GM12892 (cell line): ENCODE measurements around the gene JAK1.

Experiments used
- DNase-seq: peaks from one replicate; pipeline ENCODE4 v3.0.0; 2011; ENCODE audit not compliant: insufficient read length
- FAIRE-seq: peaks from 2 replicates; lab custom pipeline; 2011; peaks lifted over from hg19 to GRCh38; lab: Jason Lieb, UNC
- POLR2A ChIP-seq: IDR thresholded peaks from 2 replicates; pipeline ENCODE4 v1.6.1; 2011; ENCODE audit warnings: low read depth, low read length, control low read depth
- POLR2AphosphoS5 ChIP-seq: IDR thresholded peaks from 2 replicates; pipeline ENCODE4 v1.6.1; 2011; ENCODE audit warnings: low read depth, low read length, control low read depth
- TAF1 ChIP-seq: IDR thresholded peaks from 2 replicates; pipeline ENCODE4 v1.6.1; 2011; ENCODE audit warnings: low read depth, mild to moderate bottlenecking, control low read depth, low read length, borderline replicate concordance

JAK1 gene

GRCh38 chr1:64864018-64864940 lies 102.1 kb downstream of the JAK1 start:
- no peak for TF ChIP-seq POLR2A
- peak; percentile 40; the same call in 1 of the 2 replicates for TF ChIP-seq TAF1
- FAIRE-seq (peak; percentile 98), DNase-seq (peak; percentile 52)

DNA sequence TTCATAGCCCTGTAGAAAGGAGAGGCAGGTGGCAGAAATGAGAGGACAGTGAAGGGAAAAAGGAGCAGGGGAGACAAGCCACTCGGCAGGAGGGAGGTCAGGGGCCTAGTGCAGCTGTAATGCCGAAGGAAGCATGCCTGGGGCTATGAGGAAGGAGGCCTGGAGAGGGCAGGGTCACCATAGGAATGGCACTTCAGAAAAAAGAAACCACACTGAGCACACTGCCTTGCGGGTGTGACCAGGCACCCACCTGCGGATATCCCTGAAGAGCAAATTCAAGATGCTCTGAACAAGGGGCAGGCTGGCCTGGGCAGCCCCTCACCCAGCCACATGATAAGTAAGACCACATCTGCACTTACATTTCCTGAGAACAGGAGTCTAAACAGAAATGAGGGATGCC lies 104.7 kb downstream of the JAK1 start:
- FAIRE-seq, result no peak

GRCh38 chr1:64857347-64857746 lies 109.0 kb downstream of the JAK1 start:
- no peak for FAIRE-seq
- no peak for DNase-seq
- TF ChIP-seq POLR2A, result no peak
- no peak for TF ChIP-seq POLR2AphosphoS5
- no peak for TF ChIP-seq TAF1

More for the DNA sequence above, 104.7 kb downstream of the JAK1 start:
- no peak for DNase-seq
- TF ChIP-seq POLR2A, result no peak
- TF ChIP-seq TAF1, result no peak
- TF ChIP-seq POLR2AphosphoS5, result no peak

DNA sequence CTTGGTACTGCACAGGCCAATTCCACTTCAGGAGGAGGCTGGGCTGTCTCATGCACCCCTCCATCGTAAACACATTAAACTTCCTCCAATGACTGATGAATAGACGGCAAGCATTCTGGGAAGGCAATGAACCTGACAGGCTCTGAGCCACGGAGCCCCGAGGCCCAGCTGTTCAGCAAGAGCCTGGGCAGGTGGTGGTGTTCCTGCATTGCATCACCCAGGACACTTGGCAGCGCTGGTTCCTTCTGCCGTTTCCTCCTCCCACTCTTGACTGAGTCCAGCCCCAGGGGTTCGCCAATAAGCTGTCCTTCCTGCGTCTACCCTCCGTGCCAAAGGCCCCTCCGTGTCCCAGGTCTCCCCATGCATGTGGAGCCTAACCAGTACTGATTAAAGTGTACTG lies 109.8 kb downstream of the JAK1 start:
- TF ChIP-seq POLR2AphosphoS5 (no peak), TAF1 (no peak), POLR2A (no peak)
- DNase-seq (no peak), FAIRE-seq (no peak)

GRCh38 chr1:64855557-64855956 lies 110.8 kb downstream of the JAK1 start:
- TF ChIP-seq TAF1 (no peak), POLR2AphosphoS5 (no peak), POLR2A (no peak)
- FAIRE-seq, result no peak

GRCh38 chr1:64854674-64855073 lies 111.7 kb downstream of the JAK1 start:
- TF ChIP-seq TAF1, result no peak
- TF ChIP-seq POLR2A, result no peak
- no peak for TF ChIP-seq POLR2AphosphoS5
- no peak for FAIRE-seq
- DNase-seq, result no peak

More at GRCh38 chr1:64855557-64855956, 110.8 kb downstream of the JAK1 start:
- DNase-seq, result no peak

DNA sequence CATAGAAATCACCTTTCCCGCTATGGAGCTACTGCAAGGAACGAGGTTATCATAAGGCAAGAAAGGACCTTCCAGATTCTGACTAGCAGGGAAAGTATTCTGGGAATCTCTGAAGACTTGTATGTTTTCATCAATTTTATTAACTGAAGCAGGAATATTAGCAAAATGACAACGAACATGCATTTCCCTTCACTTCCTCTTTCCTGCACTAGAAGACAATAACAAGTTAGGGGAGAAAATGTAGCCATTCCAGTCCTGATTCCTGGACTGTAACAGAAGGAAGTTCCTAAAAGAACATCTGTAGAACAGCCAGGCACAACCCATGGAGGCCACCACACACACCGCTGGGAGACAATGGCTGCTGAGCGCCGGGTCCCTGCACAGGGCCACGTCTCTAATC lies 114.7 kb downstream of the JAK1 start:
- no peak for TF ChIP-seq TAF1
- TF ChIP-seq POLR2AphosphoS5, result no peak
- no peak for TF ChIP-seq POLR2A
- FAIRE-seq, result no peak

DNA sequence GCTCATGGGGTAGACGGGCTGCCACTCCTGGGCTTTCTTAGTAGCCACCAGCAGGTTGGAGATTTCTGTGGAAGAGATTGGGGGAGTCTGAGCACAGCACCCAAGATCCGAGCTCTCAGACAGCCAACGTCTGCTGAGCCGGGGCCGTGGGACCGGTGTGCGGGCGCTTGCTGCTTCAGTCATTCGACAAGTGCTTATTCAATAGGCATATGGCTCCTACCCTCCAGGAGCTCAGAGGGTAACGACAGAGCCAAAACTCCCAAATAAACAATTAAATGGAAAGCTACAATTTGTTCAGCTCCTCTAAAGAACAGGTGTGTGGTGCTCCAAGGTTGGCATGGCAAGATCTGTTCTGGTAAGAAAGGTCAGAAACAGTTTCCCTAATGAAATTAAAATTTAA lies 115.5 kb downstream of the JAK1 start:
- DNase-seq, result no peak
- no peak for FAIRE-seq
- no peak for TF ChIP-seq POLR2A
- TF ChIP-seq POLR2AphosphoS5, result no peak
- no peak for TF ChIP-seq TAF1

More for the DNA sequence above, 114.7 kb downstream of the JAK1 start:
- no peak for DNase-seq

DNA sequence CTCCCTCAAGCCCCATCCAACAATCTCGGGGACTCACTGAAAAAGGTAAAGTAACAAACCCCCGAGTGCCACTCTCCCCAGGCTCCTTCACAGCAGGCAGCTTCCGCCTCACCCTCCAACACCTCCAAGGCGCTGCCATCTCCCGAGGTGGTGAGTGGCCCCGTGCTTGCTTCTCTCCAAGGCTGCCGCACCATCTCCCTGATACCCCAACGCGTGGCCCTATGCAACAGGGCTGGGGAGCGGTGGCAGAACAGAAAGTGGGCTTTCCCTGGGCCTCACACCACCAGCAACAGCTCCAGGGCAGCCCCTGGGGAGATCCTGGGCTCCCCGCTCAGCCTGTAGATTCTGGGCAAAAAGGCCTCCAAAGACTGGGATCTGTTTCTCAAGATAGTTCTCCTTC lies 116.4 kb downstream of the JAK1 start:
- TF ChIP-seq TAF1 (no peak), POLR2AphosphoS5 (no peak), POLR2A (no peak)
- FAIRE-seq (no peak), DNase-seq (no peak)

GRCh38 chr1:64848803-64849202 lies 117.5 kb downstream of the JAK1 start:
- FAIRE-seq, result no peak
- TF ChIP-seq TAF1 (no peak), POLR2A (no peak), POLR2AphosphoS5 (no peak)
- DNase-seq, result no peak

DNA sequence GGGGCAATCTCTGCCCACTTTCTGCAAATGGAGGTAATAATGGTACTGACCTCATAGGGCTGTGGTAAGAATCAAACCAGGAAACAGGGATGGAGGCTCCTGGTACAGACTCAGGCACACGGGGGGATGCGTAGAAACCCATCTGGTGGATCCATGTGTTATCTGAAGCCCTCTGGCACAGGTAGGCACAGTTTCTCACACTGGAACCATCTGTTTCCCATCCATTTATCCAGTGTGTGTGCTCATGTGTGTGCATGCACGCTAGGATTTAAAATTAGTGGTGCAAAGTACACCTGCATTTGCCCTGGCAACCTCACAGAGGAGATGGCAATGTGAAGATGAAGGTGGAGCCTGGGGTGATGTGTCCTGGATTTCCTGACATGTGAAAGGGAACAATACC lies 118.2 kb downstream of the JAK1 start:
- no peak for DNase-seq
- FAIRE-seq, result no peak

GRCh38 chr1:64847666-64848065 lies 118.7 kb downstream of the JAK1 start:
- no peak for DNase-seq
- no peak for FAIRE-seq
- TF ChIP-seq POLR2AphosphoS5 (no peak), POLR2A (no peak), TAF1 (no peak)

More for the DNA sequence above, 118.2 kb downstream of the JAK1 start:
- TF ChIP-seq POLR2A, result no peak
- no peak for TF ChIP-seq TAF1
- no peak for TF ChIP-seq POLR2AphosphoS5
